AG04450 (cell line): ENCODE results near the gene OPN4. TPM values are rescaled to one million over a fixed set of nuclear protein-coding genes. Genes with fewer than 3 reads are reported as not detected.

Source experiments
- CTCF ChIA-PET: fragments of 300-600, 350-600 bp; formaldehyde crosslinking; extraction: SDS; loops from one replicate; lab custom pipeline; 2022; ENCODE audit warnings: antibody characterized with exemption, inconsistent platforms; lab: Charles Lee
- POLR2A ChIA-PET: fragments of 350-600 bp; formaldehyde crosslinking; extraction: SDS; loops from one replicate; lab custom pipeline; 2021; ENCODE audit warnings: antibody characterized with exemption, inconsistent platforms; lab: Yijun Ruan, JAX
- DNase-seq: peaks from one replicate; pipeline ENCODE4 v3.0.0-alpha.2; 2011; ENCODE audit warnings: low read depth, low spot score
- H3K27ac ChIP-seq: one replicate; pipeline ENCODE4 v1.5.1; 2012; ENCODE audit warnings: low read depth, low read length, control low read depth
- H3K27me3 ChIP-seq: one replicate; pipeline ENCODE4 v1.6.0; 2012; ENCODE audit warnings: low read length; ENCODE audit not compliant: control insufficient read depth, insufficient read depth
- H3K4me3 ChIP-seq: 2 replicates; pipeline ENCODE4 v1.5.1; 2011; ENCODE audit warnings: mild to moderate bottlenecking, low read depth, low read length, control low read depth
- H3K9me3 ChIP-seq: 2 replicates; pipeline ENCODE4 v1.5.1; 2012; ENCODE audit warnings: low read length; ENCODE audit not compliant: control insufficient read depth, insufficient read depth
- polyA plus RNA-seq: library from polyadenylated mRNA; depleted of rRNA; stranded (reverse); fragments of >200 nt; gene quantifications from 2 replicates; pipeline ENCODE4 v1.2.3, GENCODE V29; 2011
- TF ChIP-seq, protein P1 (sequence below): IDR thresholded peaks from 2 replicates; pipeline ENCODE4 v1.5.1; 2011; ENCODE audit warnings: low read depth, low read length, control low read depth, inconsistent platforms

The OPN4 gene
- polyA plus RNA-seq, 1 experiment, result not detected

DNA sequence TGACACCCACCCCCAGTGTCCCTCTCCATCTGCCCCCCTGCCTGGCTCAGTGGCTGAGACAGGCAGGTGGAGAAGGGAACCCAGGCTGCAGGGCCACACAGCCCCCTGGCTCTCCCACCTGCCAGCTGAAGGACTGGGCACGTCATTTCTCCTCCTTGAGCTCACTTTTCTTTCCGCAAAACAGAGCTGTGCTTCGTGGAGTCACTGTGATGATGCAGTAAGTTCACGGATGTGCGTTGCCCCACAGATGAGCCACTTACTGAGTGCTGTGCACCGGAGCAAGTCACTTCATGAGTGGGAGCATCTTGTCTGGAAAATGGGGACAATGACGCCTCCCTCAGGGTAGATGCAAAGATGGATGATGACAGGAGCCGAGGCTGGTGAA lies 2.7 kb downstream of the OPN4 start:
- Histone ChIP-seq H3K9me3 (no peaks in the 10 kb centered on the region; the same call in 1 of the 2 replicates), H3K27me3 (no peaks in the 10 kb centered on the region), H3K4me3 (no peak overlapping the region), H3K27ac (no peak overlapping the region)
- no peak for DNase-seq
- POLR2A ChIA-PET, result no interaction called here
- TF ChIP-seq, protein P1, sequence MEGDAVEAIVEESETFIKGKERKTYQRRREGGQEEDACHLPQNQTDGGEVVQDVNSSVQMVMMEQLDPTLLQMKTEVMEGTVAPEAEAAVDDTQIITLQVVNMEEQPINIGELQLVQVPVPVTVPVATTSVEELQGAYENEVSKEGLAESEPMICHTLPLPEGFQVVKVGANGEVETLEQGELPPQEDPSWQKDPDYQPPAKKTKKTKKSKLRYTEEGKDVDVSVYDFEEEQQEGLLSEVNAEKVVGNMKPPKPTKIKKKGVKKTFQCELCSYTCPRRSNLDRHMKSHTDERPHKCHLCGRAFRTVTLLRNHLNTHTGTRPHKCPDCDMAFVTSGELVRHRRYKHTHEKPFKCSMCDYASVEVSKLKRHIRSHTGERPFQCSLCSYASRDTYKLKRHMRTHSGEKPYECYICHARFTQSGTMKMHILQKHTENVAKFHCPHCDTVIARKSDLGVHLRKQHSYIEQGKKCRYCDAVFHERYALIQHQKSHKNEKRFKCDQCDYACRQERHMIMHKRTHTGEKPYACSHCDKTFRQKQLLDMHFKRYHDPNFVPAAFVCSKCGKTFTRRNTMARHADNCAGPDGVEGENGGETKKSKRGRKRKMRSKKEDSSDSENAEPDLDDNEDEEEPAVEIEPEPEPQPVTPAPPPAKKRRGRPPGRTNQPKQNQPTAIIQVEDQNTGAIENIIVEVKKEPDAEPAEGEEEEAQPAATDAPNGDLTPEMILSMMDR, result no peak
- CTCF ChIA-PET, result interaction anchor here (1.0 kb wide), 1 partner anchor 31 kb away, joined by 3 read pairs; no protein-coding TSS in a partner anchor

DNA sequence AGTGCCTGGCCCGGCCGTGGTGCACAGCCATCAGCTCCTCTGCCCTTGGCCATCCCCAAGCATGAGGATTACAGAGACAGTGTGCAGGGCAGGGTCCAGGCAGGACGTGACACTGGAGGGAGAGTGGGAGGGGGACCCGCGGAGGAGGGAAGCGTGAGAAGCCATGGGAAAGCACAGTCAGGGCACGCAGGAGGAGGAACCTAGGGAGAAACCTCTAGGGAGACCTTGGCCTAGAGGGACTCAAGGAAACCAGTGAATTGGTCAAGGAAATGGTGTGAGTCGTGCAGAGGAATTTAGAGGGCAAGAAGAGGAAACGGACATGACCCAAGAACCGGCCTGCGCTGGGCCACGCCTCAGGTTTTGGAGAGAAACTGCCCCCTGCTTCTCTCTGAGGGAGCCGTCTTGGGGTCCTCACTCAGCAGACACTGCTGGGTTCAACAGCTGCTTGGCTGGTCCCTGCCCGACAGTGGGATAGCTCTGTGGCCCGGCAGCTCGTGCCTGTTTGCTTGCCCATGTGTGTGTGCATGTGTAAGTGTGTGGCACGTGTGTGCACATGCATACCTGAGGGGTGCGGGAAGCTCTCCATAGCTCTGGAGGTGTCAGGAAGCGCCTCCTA lies 3.2 kb downstream of the OPN4 start:
- CTCF ChIA-PET, result interaction anchor here (1.0 kb wide), 1 partner anchor 31 kb away, joined by 3 read pairs; no protein-coding TSS in a partner anchor
- no peak overlapping the region for H3K27ac ChIP-seq
- H3K4me3 ChIP-seq, result no peak overlapping the region
- POLR2A ChIA-PET, result no interaction called here
- DNase-seq, result no peak
- H3K27me3 ChIP-seq, result no peaks in the 10 kb centered on the region
- H3K9me3 ChIP-seq, result no peaks in the 10 kb centered on the region; the same call in 1 of the 2 replicates
- TF ChIP-seq, protein P1, result no peak

DNA sequence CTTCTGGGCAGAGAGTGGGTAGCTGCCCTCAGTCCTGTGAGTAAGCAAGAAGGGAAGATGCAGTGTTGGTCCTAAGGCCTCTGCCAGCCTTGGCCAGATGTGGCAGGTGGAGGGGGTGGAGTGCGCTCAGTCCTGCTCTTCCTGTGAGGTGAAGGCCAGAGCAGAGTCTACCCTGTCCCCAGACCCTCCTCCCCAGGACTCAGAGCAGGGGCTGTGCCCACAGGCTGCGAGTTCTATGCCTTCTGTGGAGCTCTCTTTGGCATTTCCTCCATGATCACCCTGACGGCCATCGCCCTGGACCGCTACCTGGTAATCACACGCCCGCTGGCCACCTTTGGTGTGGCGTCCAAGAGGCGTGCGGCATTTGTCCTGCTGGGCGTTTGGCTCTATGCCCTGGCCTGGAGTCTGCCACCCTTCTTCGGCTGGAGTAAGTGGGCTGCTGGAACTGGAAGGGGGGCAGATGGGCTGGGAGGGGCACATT lies 4.0 kb downstream of the OPN4 start:
- ChIA-PET CTCF (no interaction called here), POLR2A (no interaction called here)
- H3K27me3 ChIP-seq, result peaks cover 3% of the 10 kb centered on the region
- no peaks in the 10 kb centered on the region; the same call in 1 of the 2 replicates for H3K9me3 ChIP-seq
- no peak for DNase-seq
- TF ChIP-seq, protein P1, result no peak
- H3K4me3 ChIP-seq, result no peak overlapping the region
- no peak overlapping the region for H3K27ac ChIP-seq

DNA sequence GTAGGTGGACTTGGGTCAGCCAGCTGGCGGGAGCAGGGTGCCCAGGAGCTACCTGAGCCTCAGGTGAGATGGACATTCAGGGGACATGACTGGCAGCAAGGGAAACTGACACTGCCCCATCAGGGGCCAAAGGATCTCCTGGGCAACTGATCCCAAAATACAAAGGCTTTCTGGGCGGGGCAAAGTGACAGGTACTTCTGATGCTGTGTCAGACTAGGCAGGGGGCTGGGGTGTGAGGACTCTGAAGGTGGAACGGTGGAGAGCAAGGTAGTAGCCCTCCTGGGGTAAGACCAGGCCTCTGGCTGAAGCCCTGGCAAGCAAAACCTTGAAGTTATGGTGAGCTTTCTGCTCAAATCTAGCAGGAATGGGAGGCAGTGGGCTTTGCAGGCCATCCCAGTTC lies 4.4 kb downstream of the OPN4 start:
- Histone ChIP-seq H3K27ac (no peak overlapping the region), H3K27me3 (peaks cover 3% of the 10 kb centered on the region), H3K4me3 (no peak overlapping the region), H3K9me3 (no peaks in the 10 kb centered on the region; the same call in 1 of the 2 replicates)
- CTCF ChIA-PET, result no interaction called here
- DNase-seq, result no peak
- POLR2A ChIA-PET, result no interaction called here
- TF ChIP-seq, protein P1, result no peak

DNA sequence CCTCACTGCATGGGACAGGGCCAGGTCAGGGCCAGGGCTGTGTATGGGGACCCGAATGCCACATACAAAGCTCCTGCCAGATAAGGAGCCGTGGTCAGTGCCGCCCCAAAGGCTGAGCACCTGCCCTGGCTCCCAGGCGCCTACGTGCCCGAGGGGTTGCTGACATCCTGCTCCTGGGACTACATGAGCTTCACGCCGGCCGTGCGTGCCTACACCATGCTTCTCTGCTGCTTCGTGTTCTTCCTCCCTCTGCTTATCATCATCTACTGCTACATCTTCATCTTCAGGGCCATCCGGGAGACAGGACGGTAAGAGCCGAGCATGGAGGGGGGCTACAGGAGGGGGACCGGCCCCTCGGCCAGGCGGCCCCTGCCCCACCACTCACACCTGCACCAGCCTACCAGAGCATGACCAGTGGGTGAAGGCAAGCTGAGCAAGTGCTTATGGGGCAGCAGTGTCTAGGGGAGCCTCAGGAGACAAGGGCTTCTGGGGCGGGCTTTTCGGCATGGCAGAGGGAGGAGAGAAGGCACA lies 4.9 kb downstream of the OPN4 start:
- TF ChIP-seq, protein P1, result no peak
- Histone ChIP-seq H3K4me3 (no peak overlapping the region), H3K27me3 (peaks cover 3% of the 10 kb centered on the region), H3K27ac (no peak overlapping the region), H3K9me3 (no peaks in the 10 kb centered on the region; the same call in 1 of the 2 replicates)
- POLR2A ChIA-PET, result no interaction called here
- CTCF ChIA-PET, result no interaction called here
- no peak for DNase-seq
